GM23338 (cell line): ENCODE results near the gene SERINC5.

ENCODE experiments used
- CTCF ChIP-seq, 2 experiments: fragments of 200-600 bp in 1 of 2; sonication (generic) in 1 of 2; conservative IDR thresholded peaks; 2 replicates each; pipeline versions ENCODE4 v1.5.1 to v1.6.1; 2016 to 2017; ENCODE audit warnings: antibody characterized with exemption in 2 of 2, low read depth in 2 of 2, mild to moderate bottlenecking in 2 of 2, moderate library complexity in 1 of 2
- EZH2 ChIP-seq: fragments of 200-600 bp; sonication (generic); IDR thresholded peaks from one replicate; pipeline ENCODE4 v1.8.0; 2017; ENCODE audit warnings: antibody characterized with exemption, mild to moderate bottlenecking, low read depth; ENCODE audit not compliant: unreplicated experiment
- EZH2phosphoT487 ChIP-seq: fragments of 200-600 bp; sonication (generic); IDR thresholded peaks from one replicate; pipeline ENCODE4 v1.8.1; 2018; ENCODE audit warnings: antibody characterized with exemption; ENCODE audit not compliant: unreplicated experiment
- NANOG ChIP-seq: IDR thresholded peaks from 2 replicates; pipeline ENCODE4 v1.6.1; 2016; ENCODE audit warnings: antibody characterized with exemption, borderline replicate concordance
- POLR2AphosphoS5 ChIP-seq: IDR thresholded peaks from 2 replicates; pipeline ENCODE4 v1.6.1; 2016; ENCODE audit warnings: antibody characterized with exemption, low read depth
- REST ChIP-seq: IDR thresholded peaks from one replicate; pipeline ENCODE4 v1.6.1; 2018; ENCODE audit warnings: antibody characterized with exemption; ENCODE audit not compliant: unreplicated experiment
- STAT1 ChIP-seq: IDR thresholded peaks from one replicate; pipeline ENCODE4 v1.6.1; 2016; ENCODE audit warnings: antibody characterized with exemption; ENCODE audit not compliant: unreplicated experiment
- ZNF114 ChIP-seq: fragments of 250-450 bp; sonication (Bioruptor Pico); IDR thresholded peaks from 2 replicates; pipeline ENCODE4 v1.5.0; 2020; ENCODE audit warnings: mild to moderate bottlenecking, moderate library complexity

- TF ChIP-seq CTCF (conservative IDR thresholded peaks at IDR 0.05; ENCODE audit: low read depth in 2 of 2) (no peak), REST (no peak), EZH2phosphoT487 (no peak), EZH2 (no peak), POLR2AphosphoS5 (no peak), ZNF114 (no peak), STAT1 (no peak), NANOG (no peak)
Observed at GRCh38 chr5:80283360-80283759, 27.5 kb upstream of the SERINC5 start.
